SHP77 (cell line): ENCODE results near the gene ERF.

Experiments used
- DNase-seq, 2 experiments: peaks; one replicate each; lab custom pipeline; 2025; lab: John Stamatoyannopoulos, UW

ERF gene

GRCh38 chr19:42287017-42287826, 32.3 kb upstream of the ERF start:
- no peak for DNase-seq

- DNase-seq: no peak
These were observed 31.6 kb upstream of the ERF start for GRCh38 chr19:42286349-42287016.

GRCh38 chr19:42285988-42286348, 31.0 kb upstream of the ERF start:
- no peak for DNase-seq

- DNase-seq: no peak
These were observed 30.6 kb upstream of the ERF start for GRCh38 chr19:42285541-42285941.

GRCh38 chr19:42284591-42285341, 29.8 kb upstream of the ERF start:
- DNase-seq: no peak

- DNase-seq: peak; percentile 64 to 72
These were observed 29.2 kb upstream of the ERF start for GRCh38 chr19:42284066-42284501.

GRCh38 chr19:42283188-42284065, 28.5 kb upstream of the ERF start:
- peak; percentile 82 to 92 for DNase-seq

GRCh38 chr19:42282819-42283187, 27.9 kb upstream of the ERF start:
- no peak for DNase-seq

- no peak for DNase-seq
These were observed 27.2 kb upstream of the ERF start for GRCh38 chr19:42281827-42282762.

GRCh38 chr19:42281146-42281826, 26.4 kb upstream of the ERF start:
- DNase-seq: peak in 1 of 2 experiments; percentile 26

- no peak for DNase-seq
These were observed 25.9 kb upstream of the ERF start for GRCh38 chr19:42280815-42281145.

- DNase-seq: peak; percentile 87 to 91
These were observed 25.2 kb upstream of the ERF start for GRCh38 chr19:42279902-42280814.

GRCh38 chr19:42279155-42279901, 24.4 kb upstream of the ERF start:
- no peak for DNase-seq

GRCh38 chr19:42278452-42279154, 23.7 kb upstream of the ERF start:
- no peak for DNase-seq

GRCh38 chr19:42277821-42278451, 23.0 kb upstream of the ERF start:
- DNase-seq: no peak

- DNase-seq: no peak
These were observed 21.9 kb upstream of the ERF start for GRCh38 chr19:42276821-42277220.

- DNase-seq: no peak
These were observed 21.4 kb upstream of the ERF start for GRCh38 chr19:42276284-42276683.
